HG03342 (cell line): Measurements from ENCODE around the gene DHCR7.
"Not testable (repeated sequence)": the region's sequence is repeated elsewhere in the genome, so short reads cannot be mapped to it uniquely, and the experiment has no call there.

Source experiments
- ATAC-seq: cut with Tn5 transposase; IDR thresholded peaks from one replicate; pipeline ENCODE4 v1.9.1; 2021; ENCODE audit warnings: mild to moderate bottlenecking, moderate library complexity; ENCODE audit not compliant: unreplicated experiment

The DHCR7 gene

DNA sequence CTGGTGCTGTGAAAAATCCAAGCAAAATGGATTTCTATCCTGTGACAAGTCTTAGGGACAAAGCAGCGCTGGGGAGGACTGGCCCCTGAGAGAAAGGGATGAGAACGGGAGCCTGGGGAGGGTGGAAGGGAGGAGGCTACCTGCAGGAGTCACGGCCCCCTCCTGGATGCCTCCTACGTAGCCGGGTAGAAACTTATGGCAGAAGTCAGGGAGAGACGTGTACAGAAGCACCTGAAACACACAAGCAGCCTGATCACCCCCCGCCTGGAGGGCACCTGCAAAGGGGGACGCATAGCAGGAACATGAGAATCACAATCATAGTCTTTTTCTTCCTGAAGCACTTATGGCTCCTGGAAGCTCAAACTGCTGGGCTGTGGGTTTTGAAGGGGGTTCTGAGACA, 6.1 kb downstream of the DHCR7 start:
- ATAC-seq, result no peak

DNA sequence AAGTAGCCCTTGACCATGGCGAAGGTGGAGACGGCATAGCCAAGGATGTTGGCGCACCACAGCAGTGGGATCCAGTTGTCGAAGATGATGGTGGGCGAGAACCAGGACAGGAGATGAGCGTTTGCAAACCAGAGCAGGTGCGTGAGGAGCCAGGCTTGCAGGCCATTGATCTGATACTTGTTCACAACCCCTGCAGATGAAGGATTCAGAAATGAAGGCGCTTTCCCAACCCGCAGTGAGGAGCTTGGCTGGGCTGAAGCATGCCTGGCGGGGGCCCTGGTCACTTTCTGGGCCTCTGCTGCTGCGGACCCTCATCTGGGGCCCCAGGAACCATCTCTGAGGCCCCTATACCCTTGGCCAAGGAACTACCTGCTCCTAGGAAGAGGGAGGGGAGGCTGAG, 6.9 kb downstream of the DHCR7 start:
- no peak for ATAC-seq

DNA sequence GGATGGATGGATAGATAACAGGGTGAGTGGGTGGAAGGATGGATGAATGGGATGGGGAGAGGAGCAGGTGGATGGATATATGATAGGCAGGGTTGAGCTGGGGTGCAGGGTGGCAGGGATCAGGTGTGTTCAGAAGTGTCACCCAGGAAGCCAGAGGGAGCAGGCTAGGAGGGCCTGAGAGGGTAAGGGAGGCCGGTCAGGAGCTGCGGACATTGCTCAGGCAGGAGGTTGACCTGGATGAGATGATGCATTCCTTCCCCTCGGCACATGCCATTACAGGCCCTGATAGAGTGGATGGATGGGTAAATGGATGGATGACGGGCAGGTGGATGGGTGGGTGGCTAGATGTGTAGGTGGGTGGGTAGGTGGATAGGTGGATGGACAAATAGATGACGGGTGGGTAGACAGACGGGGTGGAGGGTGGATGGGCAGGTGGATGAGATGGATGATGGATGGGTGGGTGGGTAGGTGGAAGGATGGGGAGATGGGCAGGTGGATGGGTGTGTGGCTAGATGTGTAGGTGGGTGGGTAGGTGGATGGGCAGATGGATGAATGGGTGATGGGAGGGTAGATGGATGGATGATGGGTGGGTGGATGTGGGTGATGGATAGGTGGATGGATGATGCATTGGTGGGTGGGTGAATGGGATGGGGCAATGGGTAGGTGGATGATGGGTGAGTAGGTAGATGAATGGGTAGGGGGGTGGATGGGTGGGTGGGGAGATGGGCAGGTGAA, 8.0 kb downstream of the DHCR7 start:
- ATAC-seq, result no peak

DNA sequence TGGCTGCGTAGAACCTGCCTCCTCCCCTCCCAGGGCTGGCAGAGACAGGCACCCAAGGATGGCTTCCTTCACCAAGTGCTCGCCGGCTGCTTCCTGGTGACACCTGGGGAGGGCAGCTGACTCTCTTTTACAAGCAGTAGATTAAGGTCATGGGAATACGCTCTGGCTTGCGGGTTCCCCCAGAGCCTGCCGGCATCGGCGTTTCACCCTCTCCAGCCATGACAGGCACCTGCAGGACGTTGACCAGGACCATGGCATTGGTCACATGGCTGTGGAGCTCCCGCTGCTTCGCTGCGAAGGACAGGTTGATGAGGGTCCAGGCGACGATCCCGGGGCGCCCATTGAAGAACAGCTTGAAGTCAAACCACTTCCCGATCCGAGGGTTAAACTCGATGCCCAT, 9.5 kb downstream of the DHCR7 start:
- no peak for ATAC-seq

DNA sequence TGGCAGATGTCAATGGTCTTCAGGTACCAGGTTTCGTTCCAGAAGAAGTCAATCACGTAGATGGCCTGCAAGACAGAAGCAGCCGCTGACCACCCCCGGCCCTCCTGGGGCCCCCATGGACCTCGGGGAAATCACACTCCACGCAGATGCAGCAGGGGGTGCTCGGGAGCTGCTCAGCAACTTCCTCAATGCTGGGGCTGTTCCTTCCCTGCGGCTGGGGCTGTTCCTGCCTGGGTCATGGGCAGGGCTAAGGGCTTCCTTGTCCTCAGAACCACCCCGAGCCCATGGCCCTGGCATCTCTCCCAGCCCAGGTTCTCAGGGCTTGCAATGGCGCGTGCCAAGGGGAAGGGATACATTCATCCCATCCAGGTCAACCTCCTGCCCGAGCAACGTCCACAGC, 10.3 kb downstream of the DHCR7 start:
- no peak for ATAC-seq

DNA sequence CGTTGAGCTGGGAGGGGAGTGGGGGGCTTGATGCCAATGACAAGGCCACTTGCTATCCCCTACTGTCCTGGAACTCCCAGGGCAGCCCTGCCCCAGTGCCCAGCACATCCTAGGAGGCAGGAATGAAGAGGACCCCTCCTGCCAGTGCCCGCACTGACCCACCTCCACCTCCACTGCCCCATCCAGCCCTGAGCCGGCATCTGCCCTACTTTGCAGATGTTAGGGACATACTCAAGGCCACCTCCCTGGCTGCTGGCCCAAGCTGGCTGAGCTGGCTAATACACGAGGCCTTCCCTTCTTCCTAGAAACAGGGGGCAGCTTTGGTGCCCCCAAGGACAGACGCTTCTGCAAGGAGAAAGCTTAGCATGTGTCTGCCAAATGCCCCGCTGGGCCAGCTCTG, 10.8 kb downstream of the DHCR7 start:
- no peak for ATAC-seq

DNA sequence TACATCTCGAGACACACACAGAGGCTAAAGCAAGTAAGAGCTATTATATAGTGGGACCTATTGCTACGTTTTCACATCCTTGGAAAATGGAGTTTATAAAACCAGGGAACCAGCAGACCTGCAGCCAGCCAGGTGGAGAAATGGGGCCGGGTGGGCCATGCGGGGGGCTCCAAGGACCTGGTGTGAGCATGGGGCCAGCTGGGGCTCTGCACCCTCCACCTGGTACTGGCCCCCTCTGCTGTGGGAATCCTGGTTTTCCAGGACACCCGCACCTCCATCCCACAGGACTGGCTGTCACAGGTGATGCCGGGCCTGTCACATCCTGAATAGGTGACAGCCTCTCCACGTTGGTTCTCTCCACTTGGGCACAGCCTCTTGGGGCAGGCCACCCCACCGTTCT, 11.3 kb downstream of the DHCR7 start:
- no peak for ATAC-seq

DNA sequence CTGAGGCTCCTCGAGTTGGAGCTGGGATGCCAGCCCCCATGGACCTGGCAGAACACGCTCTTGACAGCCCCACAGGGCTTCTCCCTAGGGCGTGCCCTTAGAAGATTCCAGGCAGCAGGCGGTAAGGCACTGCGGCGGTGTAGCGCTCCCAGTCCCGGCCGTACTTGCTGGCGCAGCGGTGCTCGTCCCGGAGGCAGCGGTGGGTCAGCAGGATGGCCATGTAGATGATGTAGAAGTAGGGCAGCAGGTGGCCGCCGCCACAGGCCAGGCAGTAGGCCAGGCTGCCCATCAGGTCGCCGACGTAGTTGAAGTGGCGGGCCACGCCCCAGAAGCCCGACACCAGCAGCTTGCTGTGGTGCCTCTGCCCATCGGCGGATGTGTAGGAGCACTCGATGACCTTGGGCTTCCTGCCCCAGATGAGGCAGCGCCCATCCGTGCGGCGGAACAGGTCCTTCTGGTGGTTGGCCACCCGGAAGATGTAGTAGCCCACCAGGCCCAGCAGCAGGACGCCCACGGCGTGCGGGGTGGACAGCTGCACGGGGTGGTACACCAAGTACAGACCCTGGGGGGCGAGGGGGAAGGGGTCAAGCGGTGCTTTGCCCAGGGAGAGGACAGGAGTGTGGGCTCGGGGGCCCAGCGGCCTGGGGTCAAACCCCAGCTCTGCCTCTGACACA, 12.8 kb downstream of the DHCR7 start:
- no peak for ATAC-seq

DNA sequence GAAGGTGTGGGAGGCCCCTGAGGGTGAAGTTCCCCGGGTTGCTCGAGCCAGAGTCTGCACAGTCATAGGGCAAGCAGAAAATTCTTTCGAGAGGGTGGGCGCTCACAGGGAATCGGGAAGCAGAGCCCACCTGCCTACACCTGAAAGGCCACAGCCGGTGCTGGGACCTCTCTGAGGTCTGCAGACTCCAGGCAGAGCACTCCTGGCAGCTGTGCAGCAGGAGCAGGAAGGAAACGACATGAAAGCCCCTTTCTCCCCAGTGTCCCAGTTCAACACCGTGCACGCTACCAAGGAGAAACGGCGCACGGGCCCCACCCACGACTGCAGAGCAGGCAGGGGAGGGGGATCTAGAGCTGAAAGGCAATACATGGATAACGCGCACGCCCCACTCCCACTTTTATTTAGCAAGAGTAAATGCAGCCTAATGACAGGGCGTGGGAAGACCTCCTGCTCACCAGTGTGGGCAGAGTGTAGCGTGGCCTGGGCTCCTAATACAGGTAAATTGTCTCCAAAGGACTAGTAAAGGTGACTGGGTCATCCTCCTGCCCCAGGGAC, 13.5 kb downstream of the DHCR7 start:
- no peak for ATAC-seq

DNA sequence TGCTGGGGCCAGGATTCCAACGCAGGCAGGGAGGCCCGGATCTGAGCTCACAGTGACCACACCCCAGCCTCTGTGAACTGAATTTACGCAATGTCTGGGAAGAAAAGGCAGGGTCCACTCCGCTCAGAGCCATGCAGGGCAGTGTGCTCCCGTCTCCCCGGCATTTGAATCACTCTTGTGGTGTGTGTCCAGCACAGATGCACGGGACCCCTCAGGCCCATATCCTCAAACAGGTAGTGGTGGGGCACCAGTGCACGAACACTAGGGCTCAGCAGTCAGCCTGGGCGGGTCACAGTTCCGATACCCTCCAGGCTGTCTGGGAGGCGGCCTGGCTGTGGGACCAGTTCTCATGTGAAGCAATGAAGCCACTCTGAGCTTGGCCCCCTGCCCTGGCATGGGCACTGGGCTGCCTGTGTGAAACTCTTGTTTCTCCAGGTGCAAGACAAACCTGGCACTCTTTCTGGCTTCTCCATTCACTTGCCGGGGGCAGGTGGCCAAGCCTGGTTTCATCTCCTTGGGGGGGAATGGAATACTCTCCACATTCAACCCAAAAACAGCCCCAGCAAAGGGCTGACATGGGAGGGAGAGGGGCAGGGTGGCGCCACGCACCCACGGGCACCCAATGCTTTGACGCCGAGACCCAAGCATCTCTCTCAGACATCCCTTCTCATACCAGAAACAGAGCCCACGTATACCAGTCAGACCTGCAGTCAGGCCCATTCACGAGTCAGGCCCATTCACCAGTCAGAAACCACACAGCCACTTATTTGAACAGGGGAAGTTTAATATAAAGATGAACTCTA, 14.3 kb downstream of the DHCR7 start:
- ATAC-seq, result no peak

DNA sequence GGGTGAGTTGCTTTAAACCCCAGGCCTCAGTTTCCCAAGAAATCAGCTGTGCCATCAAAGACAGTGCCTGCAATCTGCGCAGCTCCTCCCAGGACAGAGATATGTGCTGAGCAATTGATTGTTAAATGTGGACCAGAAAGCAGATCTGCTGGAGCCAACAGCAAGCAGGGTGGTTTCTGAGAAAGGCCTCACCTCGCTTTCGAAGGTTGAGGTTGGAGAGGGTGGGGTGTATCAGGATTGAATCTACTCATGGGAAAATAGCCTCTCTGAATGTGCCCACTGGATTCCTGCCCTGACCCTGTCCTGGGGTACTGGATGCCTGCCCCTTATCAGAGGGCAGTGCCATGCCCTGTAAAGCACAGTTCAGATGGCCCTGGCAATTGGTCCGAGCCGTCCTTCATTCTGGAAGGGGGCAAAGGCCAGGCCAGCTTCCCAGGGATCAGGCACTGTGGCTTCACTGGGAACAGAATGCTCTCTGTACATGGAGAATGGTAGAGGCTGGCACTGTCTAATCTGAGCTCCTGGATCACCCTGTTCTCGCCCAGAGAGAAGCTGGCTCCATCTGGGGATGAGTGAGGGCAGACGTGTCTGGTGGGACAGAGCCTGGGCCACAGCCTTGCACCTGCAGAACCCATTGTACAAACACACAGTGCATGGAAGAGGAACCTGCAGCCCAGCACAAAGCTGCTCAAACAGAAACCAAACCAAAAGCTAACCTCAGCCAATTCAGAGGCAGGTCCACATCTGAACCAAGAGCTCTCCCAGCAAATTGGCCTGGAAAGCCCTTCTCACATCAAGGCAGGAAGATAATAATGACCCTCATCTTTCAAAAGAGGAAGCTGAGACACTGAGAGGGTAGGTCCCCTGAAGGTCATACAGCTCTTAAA, 15.2 kb downstream of the DHCR7 start:
- ATAC-seq, result no peak

DNA sequence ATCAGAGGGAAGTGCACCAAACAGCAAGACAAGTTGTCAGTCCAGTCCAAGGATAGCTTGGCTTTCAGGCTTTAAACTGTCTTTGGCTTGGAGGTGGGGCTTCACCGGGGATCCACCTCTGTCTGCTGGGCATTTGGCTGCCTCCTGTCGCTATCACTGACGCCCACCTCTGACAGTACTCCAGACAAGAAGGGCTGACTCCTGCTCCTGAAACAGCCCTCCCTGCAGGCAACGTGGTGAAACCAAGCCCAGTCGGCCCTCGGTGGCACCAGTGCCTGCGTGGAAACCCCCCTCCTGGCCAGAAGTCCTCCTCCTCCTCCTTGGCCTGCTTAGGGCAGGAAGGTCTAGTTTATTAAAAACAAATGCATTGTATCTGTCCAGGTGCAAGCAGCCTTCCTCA, 16.9 kb downstream of the DHCR7 start:
- no peak for ATAC-seq

DNA sequence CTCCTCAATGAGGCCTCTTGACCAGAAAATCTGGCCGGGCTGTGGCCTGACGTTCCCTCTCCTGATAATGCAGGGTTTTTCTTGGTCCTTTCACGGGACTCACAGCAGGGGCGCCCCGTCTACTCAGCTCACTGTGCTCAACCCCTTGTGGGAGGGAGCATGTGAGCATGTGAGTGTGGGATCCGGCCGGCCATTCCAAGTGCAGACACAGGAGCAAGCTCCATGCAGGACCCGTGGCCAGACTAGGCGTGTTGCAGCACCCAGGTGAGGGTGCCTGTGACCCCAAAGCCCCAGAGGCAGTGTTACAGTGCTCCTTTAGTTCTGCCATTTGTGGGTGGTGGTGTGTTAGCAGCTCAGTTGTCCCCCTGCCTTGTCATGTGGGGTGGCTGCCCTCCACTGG, 18.0 kb downstream of the DHCR7 start:
- no peak for ATAC-seq

DNA sequence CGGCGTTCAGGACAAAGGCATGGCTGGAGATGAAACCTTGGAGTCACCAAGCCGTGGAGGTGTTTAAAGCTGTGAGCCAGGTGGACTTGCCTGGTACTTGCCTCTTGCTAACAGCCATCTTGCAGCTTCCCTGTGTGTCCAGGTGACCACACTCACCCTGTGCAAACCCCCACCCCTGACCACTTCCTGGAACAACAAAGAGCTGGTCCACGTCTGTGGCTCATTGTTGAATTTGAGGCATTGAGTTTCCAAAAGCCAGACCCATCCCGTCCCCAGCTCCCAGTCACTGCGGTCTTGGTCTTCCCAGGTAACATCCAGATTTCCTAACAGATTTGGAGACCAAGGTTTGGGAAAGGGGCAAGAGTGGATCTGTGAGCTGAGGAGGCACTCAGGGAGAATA, 18.5 kb downstream of the DHCR7 start:
- ATAC-seq, result no peak

DNA sequence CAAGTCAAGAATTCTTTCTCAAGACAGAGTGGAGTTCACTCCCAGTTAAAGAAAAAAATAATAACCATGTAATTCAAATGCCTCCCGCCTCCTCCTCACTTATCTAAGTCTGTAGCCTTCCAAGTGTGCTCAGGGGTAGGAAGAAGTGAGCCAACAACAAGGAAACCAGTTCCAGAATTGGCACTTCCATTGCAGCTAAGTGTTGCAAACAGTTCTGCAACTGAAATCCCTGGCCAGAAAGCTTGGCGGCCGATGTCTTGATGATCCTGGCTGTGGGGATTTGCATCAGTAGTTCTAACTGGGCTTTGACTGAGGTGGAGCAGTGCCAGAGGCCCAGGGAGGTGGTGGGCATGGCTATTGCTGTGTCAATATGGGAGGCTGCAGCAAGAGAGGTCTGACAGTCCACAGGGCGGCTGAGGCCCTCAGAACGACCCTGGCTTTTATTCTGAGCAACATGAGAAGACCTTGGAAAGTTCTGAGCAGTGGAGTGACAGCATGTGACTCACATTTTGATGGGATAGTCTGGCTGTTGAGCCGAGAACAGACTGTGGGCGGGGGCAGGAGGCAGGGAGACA, 19.2 kb downstream of the DHCR7 start:
- ATAC-seq, result no peak

DNA sequence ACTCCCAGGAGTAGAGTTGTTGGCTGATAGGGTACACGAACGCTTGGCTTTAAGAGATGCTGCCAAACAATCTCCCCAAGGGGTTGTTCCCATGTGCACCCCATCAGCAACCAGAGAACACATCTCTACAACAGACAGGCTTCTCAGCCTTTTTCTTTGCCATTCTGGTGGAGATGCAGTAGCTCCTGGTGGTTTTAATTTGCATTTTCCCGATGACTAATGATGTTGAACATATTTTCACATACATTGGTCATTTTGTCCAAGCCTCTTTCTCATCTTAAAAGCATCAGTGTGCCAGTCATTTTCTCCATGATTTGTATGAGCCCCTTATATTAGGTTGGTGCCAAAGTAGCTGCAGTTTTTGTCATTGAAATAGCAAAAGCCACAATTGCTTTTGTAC, 21.8 kb downstream of the DHCR7 start:
- no peak for ATAC-seq

DNA sequence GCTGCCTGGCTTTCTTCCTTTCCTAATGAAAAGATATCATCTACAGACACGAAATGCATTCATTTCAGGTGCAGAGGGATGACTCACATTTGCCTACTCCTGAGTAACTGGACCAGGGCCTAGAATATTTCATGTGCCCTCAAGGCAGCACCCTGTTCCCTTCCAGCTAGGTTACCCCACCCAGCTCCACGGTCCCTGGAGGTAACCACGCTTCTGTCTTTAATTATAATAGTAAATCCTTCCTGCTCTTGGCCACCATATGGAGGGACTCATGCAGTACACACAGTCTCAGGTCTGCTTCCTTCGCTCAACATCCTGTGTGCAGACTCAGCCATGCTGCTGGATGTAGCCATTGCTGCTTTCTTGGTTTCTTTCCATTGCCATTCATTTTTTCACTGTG, 22.3 kb downstream of the DHCR7 start:
- no peak for ATAC-seq

DNA sequence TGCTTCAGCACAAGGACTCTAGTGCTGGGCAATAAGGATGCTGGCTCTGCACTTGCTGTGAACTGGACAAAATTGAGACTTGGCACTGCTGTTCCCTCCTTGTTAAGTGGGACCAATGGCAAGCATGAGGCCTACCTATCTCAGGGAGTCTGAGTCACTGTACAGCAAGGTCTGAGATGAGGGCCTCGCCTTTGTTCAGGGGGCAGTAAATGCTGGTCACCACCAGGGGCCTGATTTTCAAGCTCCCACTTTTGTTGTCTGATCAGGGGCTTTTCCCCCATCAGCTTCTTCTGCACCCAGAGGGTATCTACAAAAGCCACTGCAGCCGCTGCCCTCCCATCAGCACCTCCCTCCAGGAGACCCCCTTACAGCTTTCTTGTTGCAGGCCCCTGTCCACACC, 22.8 kb downstream of the DHCR7 start:
- no peak for ATAC-seq

DNA sequence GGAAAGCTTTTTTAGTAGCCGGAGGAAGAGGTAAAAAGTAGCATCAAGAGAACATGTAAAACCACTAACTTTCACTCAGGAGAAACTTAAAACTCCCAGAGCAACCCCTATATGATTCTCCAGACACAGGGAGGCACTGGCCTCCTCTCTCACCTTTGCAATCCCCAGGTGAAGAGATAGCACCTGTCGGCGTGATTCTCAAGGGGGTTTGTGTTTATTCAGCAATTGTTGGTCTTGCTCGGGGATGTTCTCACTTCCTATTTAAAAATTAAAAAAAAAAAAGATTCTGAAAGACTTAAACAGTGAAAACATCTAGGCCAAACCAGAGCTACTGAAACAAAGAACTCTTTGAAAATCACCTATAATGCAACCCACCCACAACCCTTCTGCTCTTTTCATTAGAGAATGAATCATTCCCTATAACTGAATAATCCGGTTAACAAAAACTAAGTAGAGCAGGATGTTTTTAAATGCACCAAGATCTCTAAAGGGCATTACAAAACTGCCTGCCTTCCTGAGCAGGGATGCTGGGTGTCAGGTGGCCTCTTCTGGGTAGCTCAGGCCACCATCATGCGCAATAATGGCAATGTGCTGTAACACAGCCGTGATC, 24.9 kb downstream of the DHCR7 start:
- ATAC-seq, result no peak

DNA sequence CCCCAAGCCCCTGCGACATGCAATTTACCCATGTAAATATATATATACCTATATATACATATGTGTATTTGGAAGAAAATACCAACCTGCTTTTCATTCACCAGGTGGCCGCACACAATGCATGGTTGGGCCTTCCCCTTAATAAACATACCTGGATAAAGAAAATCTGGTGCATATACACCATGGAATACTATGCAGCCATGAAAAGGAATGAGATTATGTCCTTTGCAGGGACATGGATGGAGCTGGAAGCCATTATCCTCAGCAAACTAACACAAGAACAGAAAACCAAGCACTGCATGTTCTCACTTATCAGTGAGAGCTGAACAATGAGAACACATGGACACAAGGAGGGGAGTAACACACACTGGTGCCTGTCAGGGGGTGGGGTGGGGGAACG, 25.9 kb downstream of the DHCR7 start:
- ATAC-seq, result not testable (repeated sequence)
